ENCODE data around the gene ABCB1. TPM values are rescaled to one million over a fixed set of nuclear protein-coding genes. Genes with fewer than 3 reads are reported as not detected.

The ABCB1 gene
- total and polyA plus RNA-seq, 4 donors: 1.5 to 4.9 (median 2.6) TPM

GRCh38 chr7:87511510-87511909 is 89.2 kb downstream of the ABCB1 start:
- TF ChIP-seq CTCF (IDR thresholded peaks at IDR 0.05; ENCODE audit: control extremely low read depth, extremely low read depth): no peak
- peaks cover 0 to 2% (median 0%) of the 10 kb centered on the region in 5 donors for H3K4me1 ChIP-seq (ENCODE audit: control insufficient read depth in 5 of 5, insufficient read depth in 5 of 5, low read length in 5 of 5)
- no peak for DNase-seq
- no peaks in the 10 kb centered on the region for H3K27me3 ChIP-seq (ENCODE audit: control insufficient read depth in 3 of 3, insufficient read depth in 3 of 3, low read length in 2 of 3)
- no peak for ATAC-seq (ENCODE audit: insufficient read depth, low FRiP score)
- H3K4me3 ChIP-seq: no peak overlapping the region
- 38 to 70% methylated on average over 1 of the region's 1 CpG for WGBS, 2 donors
- H3K9ac ChIP-seq (ENCODE audit: insufficient read depth in 1 of 2, low read length in 2 of 2): no peak overlapping the region
- no peaks in the 10 kb centered on the region for H3K36me3 ChIP-seq (ENCODE audit: control insufficient read depth in 4 of 4, insufficient read depth in 4 of 4, low read length in 4 of 4)
- no peak overlapping the region for H3K27ac ChIP-seq (ENCODE audit: low read depth in 1 of 2, low read length in 1 of 2)
- H3K9me3 ChIP-seq (ENCODE audit: control insufficient read depth in 4 of 4, insufficient read depth in 3 of 4, low read length in 3 of 4): no peaks in the 10 kb centered on the region

GRCh38 chr7:87510411-87510875 is 90.2 kb downstream of the ABCB1 start:
- ATAC-seq (ENCODE audit: insufficient read depth, low FRiP score): no peak
- Histone ChIP-seq H3K36me3 (ENCODE audit: control insufficient read depth in 4 of 4, insufficient read depth in 4 of 4, low read length in 4 of 4) (no peaks in the 10 kb centered on the region), H3K4me1 (ENCODE audit: control insufficient read depth in 5 of 5, insufficient read depth in 5 of 5, low read length in 5 of 5) (peaks cover 0 to 2% (median 0%) of the 10 kb centered on the region in 5 donors), H3K27me3 (ENCODE audit: control insufficient read depth in 3 of 3, insufficient read depth in 3 of 3, low read length in 2 of 3) (no peaks in the 10 kb centered on the region), H3K27ac (ENCODE audit: low read depth in 1 of 2, low read length in 1 of 2) (no peak overlapping the region), H3K9ac (ENCODE audit: insufficient read depth in 1 of 2, low read length in 2 of 2) (no peak overlapping the region), H3K9me3 (ENCODE audit: control insufficient read depth in 4 of 4, insufficient read depth in 3 of 4, low read length in 3 of 4) (no peaks in the 10 kb centered on the region), H3K4me3 (no peak overlapping the region)
- no peak for DNase-seq
- TF ChIP-seq CTCF (IDR thresholded peaks at IDR 0.05; ENCODE audit: control extremely low read depth, extremely low read depth): no peak
- WGBS, 2 donors: 93 to 100% methylated on average over 1 of the region's 1 CpG

GRCh38 chr7:87507446-87507845 is 93.2 kb downstream of the ABCB1 start:
- H3K36me3 ChIP-seq (ENCODE audit: control insufficient read depth in 4 of 4, insufficient read depth in 4 of 4, low read length in 4 of 4): no peaks in the 10 kb centered on the region
- no peak for DNase-seq
- H3K4me1 ChIP-seq (ENCODE audit: control insufficient read depth in 5 of 5, insufficient read depth in 5 of 5, low read length in 5 of 5): peaks cover 0 to 2% (median 0%) of the 10 kb centered on the region in 5 donors
- no peak for ATAC-seq (ENCODE audit: insufficient read depth, low FRiP score)
- 69 to 71% methylated on average over 3 of the region's 3 CpGs for whole genome bisulfite sequencing, 2 donors
- H3K4me3 ChIP-seq: no peak overlapping the region
- no peak for TF ChIP-seq CTCF (IDR thresholded peaks at IDR 0.05; ENCODE audit: control extremely low read depth, extremely low read depth)
- no peak overlapping the region for H3K27ac ChIP-seq (ENCODE audit: low read depth in 1 of 2, low read length in 1 of 2)
- H3K9ac ChIP-seq (ENCODE audit: insufficient read depth in 1 of 2, low read length in 2 of 2): no peak overlapping the region
- no peaks in the 10 kb centered on the region for H3K9me3 ChIP-seq (ENCODE audit: control insufficient read depth in 4 of 4, insufficient read depth in 3 of 4, low read length in 3 of 4)
- no peaks in the 10 kb centered on the region for H3K27me3 ChIP-seq (ENCODE audit: control insufficient read depth in 3 of 3, insufficient read depth in 3 of 3, low read length in 2 of 3)
